ENCODE data around the gene SALL4.
A peak's percentile ranks its signal among the peaks of the same experiment; 100 is the strongest.
"Not testable (repeated sequence)": the region's sequence is repeated elsewhere in the genome, so short reads cannot be mapped to it uniquely, and the experiment has no call there.

SALL4 gene

DNA sequence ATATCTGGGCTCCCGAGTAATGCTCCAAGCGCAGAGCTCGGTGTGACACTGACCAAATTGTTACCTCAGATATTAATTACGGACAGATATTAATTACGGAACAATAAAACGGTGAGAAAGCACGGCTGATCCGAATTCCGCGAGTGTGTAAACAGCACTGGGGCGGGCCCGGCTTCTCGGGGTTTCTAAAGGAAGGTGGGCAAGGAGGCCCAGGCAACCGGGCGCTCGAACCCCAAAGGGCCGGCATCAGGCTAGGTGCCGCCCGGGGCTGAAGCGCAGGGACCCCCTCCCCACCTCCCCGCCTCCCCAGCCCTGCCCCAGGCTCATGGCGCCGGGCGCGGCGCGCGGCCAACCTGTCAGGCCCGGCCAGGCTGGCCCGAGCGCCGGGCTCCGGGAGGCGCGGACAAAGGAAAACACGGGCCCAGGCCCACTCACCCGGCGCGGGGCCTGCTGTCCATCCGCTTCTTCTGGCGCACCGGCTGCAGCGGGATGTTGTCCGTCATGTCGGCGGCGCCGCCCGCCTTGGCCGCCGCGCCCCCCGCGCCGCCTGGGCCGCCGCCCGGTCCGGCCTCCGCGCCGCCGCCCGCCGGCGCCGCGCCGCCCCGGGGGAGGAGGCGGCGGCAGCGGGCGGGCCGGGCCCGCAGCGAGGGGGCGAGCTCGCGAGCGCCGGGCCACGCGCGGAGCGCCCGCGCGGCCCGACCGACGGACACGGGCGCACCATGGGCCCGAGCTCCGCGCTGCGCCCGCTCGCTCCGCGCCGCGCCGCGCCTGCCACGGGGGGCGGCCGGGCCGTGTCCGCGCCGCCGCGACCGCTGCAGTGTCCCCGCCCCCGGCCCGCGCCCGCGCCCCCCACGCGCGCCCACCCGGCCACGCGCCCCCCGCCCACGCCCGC is 34.2 kb downstream of the SALL4 start, which contains the start of gene ATP9A:
TSS of gene ATP9A (minus strand) at position 524 of the 892 bp plus-strand sequence. CDS start at position 503, 21 bp downstream.
- TF ChIP-seq MYC (IDR thresholded peaks at IDR 0.05; ENCODE audit: low read depth, low read length) (no peak), MAX (IDR thresholded peaks at IDR 0.05; ENCODE audit: low read depth, low read length) (no peak), POLR2A (IDR thresholded peaks at IDR 0.05; ENCODE audit: extremely low read depth, insufficient read length) (no peak)
- TF ChIP-seq, protein P1, sequence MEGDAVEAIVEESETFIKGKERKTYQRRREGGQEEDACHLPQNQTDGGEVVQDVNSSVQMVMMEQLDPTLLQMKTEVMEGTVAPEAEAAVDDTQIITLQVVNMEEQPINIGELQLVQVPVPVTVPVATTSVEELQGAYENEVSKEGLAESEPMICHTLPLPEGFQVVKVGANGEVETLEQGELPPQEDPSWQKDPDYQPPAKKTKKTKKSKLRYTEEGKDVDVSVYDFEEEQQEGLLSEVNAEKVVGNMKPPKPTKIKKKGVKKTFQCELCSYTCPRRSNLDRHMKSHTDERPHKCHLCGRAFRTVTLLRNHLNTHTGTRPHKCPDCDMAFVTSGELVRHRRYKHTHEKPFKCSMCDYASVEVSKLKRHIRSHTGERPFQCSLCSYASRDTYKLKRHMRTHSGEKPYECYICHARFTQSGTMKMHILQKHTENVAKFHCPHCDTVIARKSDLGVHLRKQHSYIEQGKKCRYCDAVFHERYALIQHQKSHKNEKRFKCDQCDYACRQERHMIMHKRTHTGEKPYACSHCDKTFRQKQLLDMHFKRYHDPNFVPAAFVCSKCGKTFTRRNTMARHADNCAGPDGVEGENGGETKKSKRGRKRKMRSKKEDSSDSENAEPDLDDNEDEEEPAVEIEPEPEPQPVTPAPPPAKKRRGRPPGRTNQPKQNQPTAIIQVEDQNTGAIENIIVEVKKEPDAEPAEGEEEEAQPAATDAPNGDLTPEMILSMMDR (IDR thresholded peaks at IDR 0.05; ENCODE audit: low read depth, low read length), result no peak
- H3K4me3 ChIP-seq (ENCODE audit: low read depth, low read length), result no peak within 1 kb of the TSS
- no peak for DNase-seq (ENCODE audit: low read depth)

DNA sequence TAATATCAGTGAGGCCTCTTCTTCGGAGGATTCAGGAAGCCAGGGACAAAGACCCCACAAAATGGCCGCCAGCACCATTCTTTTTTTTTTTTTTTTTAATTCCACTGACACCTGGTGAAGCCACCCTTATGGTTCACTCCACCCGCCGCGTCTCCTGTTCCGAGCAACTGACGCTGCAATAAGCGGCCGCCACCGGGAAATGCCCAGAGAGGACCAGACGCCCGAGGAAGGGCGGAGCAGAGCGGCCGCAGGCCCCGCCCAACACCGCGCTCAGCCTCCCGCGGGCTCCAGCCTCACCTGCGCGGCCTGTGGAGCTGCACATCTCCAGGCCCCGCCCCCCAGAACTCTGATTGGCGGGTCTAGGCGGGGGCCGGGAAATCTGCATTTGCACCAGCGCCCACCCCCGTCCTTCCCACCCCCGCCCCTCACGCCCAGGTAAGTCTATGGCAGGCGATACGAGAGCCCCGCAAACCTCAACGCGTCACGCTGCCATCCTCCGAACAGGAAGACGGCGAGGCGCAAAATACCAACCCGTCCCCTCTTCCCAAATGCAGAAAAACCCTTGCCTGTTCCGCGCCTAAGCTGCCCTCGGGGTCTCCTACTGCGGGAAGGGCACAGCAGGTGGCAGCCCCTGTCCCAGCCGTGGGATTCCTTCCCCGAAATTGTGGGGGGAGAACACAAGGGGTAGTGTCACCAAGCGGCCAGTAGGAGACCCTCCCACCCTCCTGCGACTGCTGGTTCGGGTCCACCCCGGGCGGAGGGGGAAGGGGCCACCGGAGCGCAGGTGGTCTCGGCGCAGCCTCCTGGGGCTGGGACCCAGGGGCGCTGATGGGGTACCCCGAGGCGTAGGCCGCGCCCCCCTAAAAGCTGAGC is 35.1 kb downstream of the SALL4 start:
- no peak for DNase-seq (ENCODE audit: low read depth)
- TF ChIP-seq MAX (IDR thresholded peaks at IDR 0.05; ENCODE audit: low read depth, low read length) (no peak), POLR2A (IDR thresholded peaks at IDR 0.05; ENCODE audit: extremely low read depth, insufficient read length) (no peak), MYC (IDR thresholded peaks at IDR 0.05; ENCODE audit: low read depth, low read length) (no peak)
- TF ChIP-seq, protein P1 (IDR thresholded peaks at IDR 0.05; ENCODE audit: low read depth, low read length), result no peak
- no peak overlapping the region for H3K4me3 ChIP-seq (ENCODE audit: low read depth, low read length)

- DNase-seq (ENCODE audit: low read depth); H3K4me3 ChIP-seq (ENCODE audit: low read depth, low read length): not testable (repeated sequence)
Observed at GRCh38 chr20:51765381-51765780, 36.9 kb downstream of the SALL4 start.

GRCh38 chr20:51763965-51764602 is 38.2 kb downstream of the SALL4 start:
- TF ChIP-seq MYC (IDR thresholded peaks at IDR 0.05; ENCODE audit: low read depth, low read length) (no peak), POLR2A (IDR thresholded peaks at IDR 0.05; ENCODE audit: extremely low read depth, insufficient read length) (no peak), MAX (IDR thresholded peaks at IDR 0.05; ENCODE audit: low read depth, low read length) (no peak)
- no peak overlapping the region for H3K4me3 ChIP-seq (ENCODE audit: low read depth, low read length)
- peak; percentile 58 for DNase-seq (ENCODE audit: low read depth)

- TF ChIP-seq POLR2A (IDR thresholded peaks at IDR 0.05; ENCODE audit: extremely low read depth, insufficient read length) (no peak), MYC (IDR thresholded peaks at IDR 0.05; ENCODE audit: low read depth, low read length) (no peak), MAX (IDR thresholded peaks at IDR 0.05; ENCODE audit: low read depth, low read length) (no peak)
- TF ChIP-seq, protein P1 (IDR thresholded peaks at IDR 0.05; ENCODE audit: low read depth, low read length), result no peak
- H3K4me3 ChIP-seq (ENCODE audit: low read depth, low read length), result no peak overlapping the region
- no peak for DNase-seq (ENCODE audit: low read depth)
Observed at GRCh38 chr20:51760905-51761546, 41.3 kb downstream of the SALL4 start.

DNA sequence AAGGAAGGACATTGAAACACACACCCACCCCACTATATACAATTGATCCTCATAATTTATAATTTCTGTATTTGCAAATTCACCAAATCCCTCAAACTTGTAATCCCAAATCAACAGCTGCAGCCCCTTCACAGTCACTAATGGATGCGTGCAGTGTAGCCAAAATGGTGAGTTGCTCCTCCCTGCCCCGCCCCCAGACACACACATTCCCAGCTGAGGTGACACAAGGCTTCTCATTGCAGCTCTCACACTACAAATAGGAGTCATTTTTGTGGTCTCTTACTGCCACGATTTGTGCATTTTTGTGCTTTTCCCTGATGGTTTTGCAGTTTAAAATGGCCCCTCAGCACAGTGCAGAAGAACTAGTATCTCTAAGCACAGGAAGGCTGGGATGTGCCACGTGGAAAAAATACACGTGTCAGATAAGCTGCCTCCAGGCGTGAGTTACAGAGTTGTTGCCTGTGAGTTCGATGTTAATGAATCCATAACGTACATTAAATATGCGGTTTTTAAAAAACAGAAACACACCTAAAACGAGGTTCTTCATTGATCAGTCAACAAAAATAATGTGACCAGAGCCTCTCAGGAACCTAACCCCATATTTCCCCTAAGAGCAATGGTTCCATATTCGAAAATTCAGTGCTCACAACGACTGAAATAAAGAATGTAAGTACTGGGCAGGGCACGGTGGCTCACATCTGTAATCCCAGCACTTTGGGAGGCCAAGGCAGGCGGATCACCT is 42.4 kb downstream of the SALL4 start:
- TF ChIP-seq MYC (IDR thresholded peaks at IDR 0.05; ENCODE audit: low read depth, low read length), result no peak
- TF ChIP-seq, protein P1 (IDR thresholded peaks at IDR 0.05; ENCODE audit: low read depth, low read length), result no peak
- TF ChIP-seq POLR2A (IDR thresholded peaks at IDR 0.05; ENCODE audit: extremely low read depth, insufficient read length), result no peak
- no peak for TF ChIP-seq MAX (IDR thresholded peaks at IDR 0.05; ENCODE audit: low read depth, low read length)
- no peak for DNase-seq (ENCODE audit: low read depth)
- H3K4me3 ChIP-seq (ENCODE audit: low read depth, low read length), result no peak overlapping the region
